Kidney glomerular epithelial cell (primary cell): ENCODE measurements around the gene ZNF646.

Source experiments
- DNase-seq: peaks from one replicate; lab custom pipeline; 2025; lab: John Stamatoyannopoulos, UW

ZNF646 gene

GRCh38 chr16:31064882-31065461, 9.2 kb upstream of the ZNF646 start:
- peak; percentile 35 for DNase-seq

- no peak for DNase-seq
Measured at GRCh38 chr16:31067342-31067741, 6.9 kb upstream of the ZNF646 start.

- DNase-seq, result peak; percentile 4
Measured at GRCh38 chr16:31071861-31072260, 2.4 kb upstream of the ZNF646 start.

- peak; percentile 38 for DNase-seq
Measured at GRCh38 chr16:31072540-31073141, 1.6 kb upstream of the ZNF646 start.

- peak; percentile 77 for DNase-seq
Measured at GRCh38 chr16:31073142-31073969, 866 bp upstream of the ZNF646 start.

GRCh38 chr16:31074814-31075183, 577 bp downstream of the ZNF646 start:
- no peak for DNase-seq

- DNase-seq, result no peak
Measured at GRCh38 chr16:31076319-31076718, 2.1 kb downstream of the ZNF646 start.

GRCh38 chr16:31077024-31077423, 2.8 kb downstream of the ZNF646 start:
- DNase-seq, result no peak

- no peak for DNase-seq
Measured at GRCh38 chr16:31077592-31078396, 3.6 kb downstream of the ZNF646 start.

- no peak for DNase-seq
Measured at GRCh38 chr16:31078597-31079341, 4.5 kb downstream of the ZNF646 start.

GRCh38 chr16:31079342-31079944, 5.2 kb downstream of the ZNF646 start:
- no peak for DNase-seq

- no peak for DNase-seq
Measured at GRCh38 chr16:31080035-31080629, 5.9 kb downstream of the ZNF646 start.

- DNase-seq, result no peak
Measured at GRCh38 chr16:31080756-31081419, 6.7 kb downstream of the ZNF646 start.

- DNase-seq, result no peak
Measured at GRCh38 chr16:31081428-31082351, 7.5 kb downstream of the ZNF646 start.

- no peak for DNase-seq
Measured at GRCh38 chr16:31082368-31083045, 8.3 kb downstream of the ZNF646 start.

GRCh38 chr16:31083081-31083480, 8.9 kb downstream of the ZNF646 start:
- DNase-seq, result no peak

GRCh38 chr16:31083556-31083955, 9.3 kb downstream of the ZNF646 start:
- no peak for DNase-seq

- no peak for DNase-seq
Measured at GRCh38 chr16:31083981-31084380, 9.8 kb downstream of the ZNF646 start.
